Hindlimb muscle (tissue), 1 donor: ENCODE data around the gene SCAPER. TPM values are rescaled to one million over a fixed set of nuclear protein-coding genes. Genes with fewer than 3 reads are reported as not detected.
"Not testable (repeated sequence)": the region's sequence is repeated elsewhere in the genome, so short reads cannot be mapped to it uniquely, and the experiment has no call there.

Source experiments
- DNase-seq: peaks from one replicate; pipeline ENCODE4 v3.0.0-alpha.2; 2013
- polyA plus RNA-seq: library from polyadenylated mRNA; unstranded; fragments of 120-200 nt; gene quantifications from one replicate; pipeline ENCODE4 v1.2.1, GENCODE V29; 2013; ENCODE audit not compliant: insufficient read length

Gene SCAPER
- polyA plus RNA-seq, 1 donor = 85.4 TPM

DNA sequence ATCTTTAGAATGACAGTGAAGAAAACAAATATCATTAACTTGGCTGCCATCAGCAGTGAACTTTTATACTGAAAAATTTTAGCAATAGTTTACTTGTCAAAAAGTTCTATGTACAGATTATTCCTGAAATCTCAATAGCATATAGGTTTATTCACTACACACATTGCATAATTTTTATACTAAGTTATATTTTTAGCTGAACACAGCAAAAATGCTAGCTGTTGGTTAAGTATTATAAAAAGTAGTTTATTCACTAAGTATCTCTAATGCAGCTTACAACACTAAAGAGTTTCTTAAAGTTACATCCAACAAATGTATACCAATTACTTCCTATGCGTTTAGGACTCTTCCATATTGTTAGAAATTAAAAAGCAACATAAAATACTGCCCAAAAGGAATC lies 131.9 kb downstream of the SCAPER start:
- DNase-seq = no peak

DNA sequence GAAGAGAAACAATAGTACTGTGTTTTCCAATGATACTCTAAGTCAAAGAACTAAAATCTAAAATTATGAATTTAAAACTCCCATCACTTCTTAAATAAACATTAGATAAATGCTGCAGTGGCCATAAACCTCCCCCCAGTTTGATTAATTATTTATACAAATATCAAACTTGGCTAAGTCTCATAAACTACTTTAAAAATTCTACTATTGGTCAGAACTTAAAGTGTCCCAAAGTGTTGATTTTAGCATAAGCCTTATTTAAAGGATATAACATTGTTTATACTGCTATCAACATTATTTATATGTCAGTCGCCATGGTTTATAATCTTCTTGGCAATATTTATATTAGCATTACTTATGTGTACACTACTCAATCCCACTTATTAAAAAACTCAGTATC lies 132.4 kb downstream of the SCAPER start:
- no peak for DNase-seq

- no peak for DNase-seq
These were observed 141.1 kb downstream of the SCAPER start for GRCh38 chr15:76764004-76764403.

DNA sequence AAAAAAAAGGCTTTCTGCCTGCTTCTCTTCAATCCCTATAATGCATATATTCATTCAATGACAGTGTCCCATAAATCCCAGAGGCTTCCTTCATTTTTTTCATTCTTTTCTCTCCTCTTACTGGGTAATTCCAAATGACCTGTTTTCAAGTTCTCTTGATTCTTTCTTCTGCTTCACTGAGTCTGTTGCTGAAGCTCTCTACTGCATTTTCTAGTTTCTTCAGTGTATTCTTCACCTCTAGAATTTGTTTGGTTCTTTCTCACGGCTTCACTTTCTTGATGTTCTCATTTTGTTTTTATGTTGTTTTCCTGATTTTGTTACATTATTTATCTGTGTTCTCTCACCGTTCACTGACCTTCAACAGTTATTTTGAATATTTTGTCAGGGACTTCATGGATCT lies 141.6 kb downstream of the SCAPER start:
- no peak for DNase-seq

DNA sequence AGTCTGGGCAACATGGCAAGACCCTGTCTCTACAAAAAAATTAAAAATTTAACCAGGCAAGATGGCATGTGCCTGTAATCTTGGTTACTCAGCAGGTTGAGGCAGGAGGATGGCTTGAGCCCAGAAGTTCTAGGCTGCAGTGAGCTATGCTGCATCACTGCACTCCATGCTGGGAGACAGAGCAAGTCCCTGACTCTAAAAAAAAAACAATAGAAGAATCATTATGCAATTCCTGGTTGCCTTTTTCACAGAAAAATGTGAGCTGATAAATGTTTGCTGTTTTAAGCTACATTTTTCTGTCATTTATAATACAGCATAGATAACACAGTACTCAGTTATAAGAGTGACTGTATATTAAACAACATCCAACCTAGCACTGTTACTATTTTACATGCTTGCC lies 148.8 kb downstream of the SCAPER start:
- no peak for DNase-seq

GRCh38 chr15:76753771-76754170 lies 151.4 kb downstream of the SCAPER start:
- DNase-seq = no peak

DNA sequence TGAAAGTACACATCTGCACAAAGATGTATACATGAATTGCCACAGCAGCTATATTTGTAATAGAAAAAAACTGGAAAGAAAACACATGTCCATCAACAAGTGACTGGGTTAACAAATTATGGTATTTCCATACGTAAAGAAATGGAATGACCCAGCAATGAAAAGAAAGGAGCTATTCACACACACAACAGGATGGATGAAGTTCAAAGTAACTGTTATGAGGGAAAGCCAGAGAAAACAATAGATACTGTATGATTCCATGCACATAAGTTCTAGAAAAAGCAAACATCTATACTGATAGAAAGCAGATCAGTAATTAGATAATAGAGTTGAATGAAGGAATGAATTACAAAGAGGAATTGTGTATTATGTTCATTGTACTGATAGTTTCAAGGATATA lies 152.0 kb downstream of the SCAPER start:
- no peak for DNase-seq

DNA sequence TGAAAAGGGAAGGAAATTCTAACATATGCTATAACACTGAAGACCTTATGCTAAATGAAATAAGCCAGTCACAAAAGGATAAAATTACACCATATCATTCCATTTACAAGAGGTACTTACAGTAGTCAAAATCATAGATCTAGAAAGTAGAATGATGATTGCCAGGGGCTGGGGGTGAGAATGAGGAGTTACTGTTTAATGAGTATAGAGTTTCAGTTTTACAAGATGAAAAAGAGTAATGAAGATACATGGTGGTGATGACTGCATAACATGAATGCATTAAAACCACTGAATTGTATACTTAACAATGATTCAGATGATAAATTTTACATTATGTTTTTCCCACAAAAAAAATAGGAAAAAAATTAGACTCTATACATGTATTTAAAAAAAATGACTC lies 152.6 kb downstream of the SCAPER start:
- DNase-seq = no peak

GRCh38 chr15:76737573-76737972 lies 167.6 kb downstream of the SCAPER start:
- no peak for DNase-seq

DNA sequence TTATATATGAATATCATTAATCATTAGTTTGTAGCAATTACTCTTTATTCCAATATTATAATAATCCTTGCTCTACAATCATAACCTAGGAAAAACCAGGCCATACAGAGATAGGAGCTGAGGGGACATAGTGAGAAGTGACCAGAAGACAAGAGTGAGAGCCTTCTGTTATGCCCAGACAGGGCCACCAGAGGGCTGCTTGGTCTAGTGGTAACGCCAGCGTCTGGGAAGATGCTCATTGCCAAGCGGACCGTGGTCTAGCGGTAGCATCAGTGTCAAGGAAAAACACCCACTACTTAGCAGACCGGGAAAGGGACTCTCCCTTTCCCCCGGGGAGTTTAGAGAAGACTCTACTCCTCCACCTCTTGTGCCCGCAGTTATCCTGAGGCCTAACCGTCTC lies 172.8 kb downstream of the SCAPER start:
- not testable (repeated sequence) for DNase-seq

DNA sequence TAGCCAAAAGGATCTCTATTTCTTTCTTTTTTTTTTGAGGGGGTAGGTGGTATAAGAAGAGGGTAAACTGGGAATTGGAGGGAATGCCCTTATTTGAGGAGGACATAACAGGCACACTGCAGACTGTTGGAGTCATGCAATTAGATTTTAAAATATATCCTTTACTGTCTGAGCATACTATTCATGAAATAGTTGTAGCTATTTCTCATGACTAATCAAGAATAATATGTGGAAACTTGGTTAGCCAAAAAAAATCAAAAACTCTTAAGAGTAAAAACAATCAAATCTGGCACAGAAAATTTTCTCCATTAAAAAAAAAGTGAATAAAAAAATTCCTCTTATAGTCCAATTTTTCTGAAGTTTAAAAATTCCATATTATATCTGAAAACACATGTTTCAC lies 174.9 kb downstream of the SCAPER start:
- no peak for DNase-seq

- DNase-seq = no peak
These were observed 186.3 kb downstream of the SCAPER start for GRCh38 chr15:76718863-76719262.

DNA sequence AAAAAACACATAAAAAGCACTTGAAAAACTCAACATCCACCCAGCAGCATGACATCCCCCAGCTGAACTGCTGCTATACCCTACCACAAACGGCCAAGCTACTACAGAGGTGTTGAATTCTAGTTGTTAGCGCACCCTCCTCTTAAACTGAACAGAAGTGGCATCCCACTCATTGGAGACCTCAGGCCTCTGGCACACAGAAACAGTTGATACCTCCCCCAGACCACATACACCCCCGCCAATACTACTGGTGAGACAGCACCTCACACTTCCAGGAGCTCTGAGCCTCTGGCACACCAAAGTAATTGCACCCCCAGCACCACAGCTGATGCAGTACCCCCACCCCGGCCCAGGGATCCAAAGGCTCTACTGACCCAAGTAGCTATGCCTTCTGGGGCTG lies 190.2 kb downstream of the SCAPER start:
- no peak for DNase-seq

DNA sequence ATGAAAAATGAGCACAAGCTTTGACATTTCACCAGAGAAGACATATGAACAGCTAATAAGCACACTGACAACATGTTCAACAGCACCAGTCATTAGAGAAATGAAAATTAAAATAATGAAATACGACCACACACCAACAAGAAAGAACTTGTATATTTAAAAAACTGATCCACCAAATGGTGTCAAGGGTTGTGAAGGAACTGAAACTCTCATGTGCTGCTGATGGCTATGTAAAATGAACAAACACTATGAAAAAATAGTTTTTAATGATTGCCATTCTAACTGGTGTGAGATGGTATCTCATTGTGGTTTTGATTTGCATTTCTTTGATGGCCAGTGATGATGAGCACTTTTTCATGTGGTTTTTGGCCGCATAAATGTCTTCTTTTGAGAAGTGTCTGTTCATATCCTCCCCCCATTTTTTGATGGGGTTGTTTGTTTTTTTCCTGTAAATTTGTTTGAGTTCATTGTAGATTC lies 193.8 kb downstream of the SCAPER start:
- DNase-seq = no peak

DNA sequence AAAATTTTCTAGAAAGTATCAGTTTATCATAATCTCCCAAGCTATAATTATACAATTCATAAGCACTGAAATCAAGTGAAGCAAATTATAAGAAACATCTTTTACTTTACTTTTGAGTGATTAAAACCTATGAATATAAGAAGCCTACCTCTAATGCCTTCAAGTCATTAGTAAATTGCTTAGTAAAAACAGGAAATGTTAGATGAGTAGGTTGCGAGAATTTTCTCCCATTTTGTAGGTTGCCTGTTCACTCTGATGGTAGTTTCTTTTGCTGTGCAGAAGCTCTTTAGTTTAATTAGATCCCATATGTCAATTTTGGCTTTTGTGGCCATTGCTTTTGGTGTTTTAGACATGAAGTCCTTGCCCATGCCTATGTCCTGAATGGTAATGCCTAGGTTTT lies 201.1 kb downstream of the SCAPER start:
- DNase-seq = not testable (repeated sequence)

DNA sequence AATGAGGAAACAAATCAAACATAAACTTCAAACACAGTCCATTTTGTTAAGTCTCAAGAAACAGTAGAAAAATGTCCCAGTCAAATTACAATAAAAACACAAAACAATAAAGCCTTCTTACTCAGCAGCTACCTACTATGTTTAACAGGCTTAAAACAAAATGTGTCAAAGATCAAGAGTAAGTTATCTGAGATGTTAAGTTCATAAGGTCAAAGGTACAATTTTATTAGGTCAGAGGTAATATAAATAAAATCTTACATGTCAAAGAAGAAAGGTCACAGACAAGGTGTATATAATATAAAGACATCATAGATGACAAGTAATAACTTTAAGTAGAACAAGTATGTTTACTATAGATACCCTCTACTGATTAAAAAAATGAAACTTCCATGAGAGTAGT lies 208.3 kb downstream of the SCAPER start:
- DNase-seq = no peak

DNA sequence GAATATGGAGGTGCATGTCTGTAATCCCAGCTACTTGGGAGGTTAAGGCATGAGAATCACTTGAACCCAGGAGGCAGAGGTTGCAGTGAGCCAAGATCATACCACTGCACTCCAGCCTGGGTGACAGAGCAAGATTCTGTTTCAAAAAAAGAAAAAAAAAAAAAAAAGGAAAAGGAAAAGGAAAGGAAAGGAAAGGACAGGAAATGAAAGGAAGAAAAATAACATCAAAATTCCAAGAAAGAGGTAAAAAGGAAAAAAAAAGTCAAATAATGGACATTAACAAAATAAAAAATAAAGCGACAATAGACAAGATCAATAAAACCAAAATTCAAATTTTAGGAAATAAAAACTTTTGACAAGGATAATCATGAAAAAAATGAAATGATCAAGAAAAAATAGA lies 212.6 kb downstream of the SCAPER start:
- DNase-seq = not testable (repeated sequence)

DNA sequence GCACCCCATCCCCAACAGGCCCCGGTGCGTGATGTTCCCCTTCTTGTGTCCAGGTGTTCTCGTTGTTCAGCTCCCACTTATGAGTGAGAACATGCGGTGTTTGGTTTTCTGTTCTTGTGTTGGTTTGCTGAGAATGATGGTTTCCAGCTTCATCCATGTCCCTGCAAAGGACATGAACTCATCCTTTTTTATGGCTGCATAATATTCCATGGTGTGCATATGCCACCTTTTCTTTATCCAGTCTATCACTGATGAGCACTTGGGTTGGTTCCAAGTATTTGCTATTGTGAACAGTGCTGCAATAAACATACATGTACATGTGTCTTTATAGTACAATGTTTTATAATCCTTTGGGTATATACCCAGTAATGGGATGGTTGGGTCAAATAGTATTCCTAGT lies 217.5 kb downstream of the SCAPER start:
- not testable (repeated sequence) for DNase-seq

DNA sequence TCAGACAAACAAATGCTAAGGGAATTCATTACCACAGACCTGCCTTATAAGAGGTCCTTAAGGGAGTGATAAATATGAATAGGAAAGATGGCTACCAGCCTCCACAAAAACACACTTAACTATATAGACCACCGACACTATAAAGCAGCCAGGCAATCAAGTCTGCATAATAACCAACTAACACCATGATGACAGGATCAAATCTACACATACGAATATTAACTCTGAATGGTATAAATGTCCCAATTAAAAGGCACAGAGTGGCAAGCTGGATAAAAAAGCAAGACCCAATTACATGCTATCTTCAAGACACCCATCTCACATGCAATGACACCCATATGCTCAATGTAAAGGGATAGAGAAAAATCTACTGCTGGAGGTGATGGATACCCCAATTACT lies 221.1 kb downstream of the SCAPER start:
- no peak for DNase-seq

DNA sequence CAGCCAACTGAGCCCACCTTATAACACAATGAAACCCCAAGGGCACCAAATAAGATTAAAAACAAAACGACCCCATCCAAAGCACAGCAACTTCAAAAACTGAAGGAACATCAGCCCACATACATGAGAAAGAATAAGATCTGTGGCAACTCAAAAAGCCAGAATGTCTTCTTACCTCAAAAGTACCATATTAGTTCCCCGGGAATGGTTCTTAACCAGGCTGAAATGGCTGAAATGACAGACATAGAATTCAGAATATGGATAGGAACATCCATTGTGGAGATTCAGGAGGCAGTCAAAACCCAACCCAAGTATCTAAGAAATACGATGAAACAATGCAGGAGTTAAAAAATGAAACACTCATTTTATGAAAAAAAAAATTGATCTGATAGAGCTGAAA lies 222.3 kb downstream of the SCAPER start:
- no peak for DNase-seq

DNA sequence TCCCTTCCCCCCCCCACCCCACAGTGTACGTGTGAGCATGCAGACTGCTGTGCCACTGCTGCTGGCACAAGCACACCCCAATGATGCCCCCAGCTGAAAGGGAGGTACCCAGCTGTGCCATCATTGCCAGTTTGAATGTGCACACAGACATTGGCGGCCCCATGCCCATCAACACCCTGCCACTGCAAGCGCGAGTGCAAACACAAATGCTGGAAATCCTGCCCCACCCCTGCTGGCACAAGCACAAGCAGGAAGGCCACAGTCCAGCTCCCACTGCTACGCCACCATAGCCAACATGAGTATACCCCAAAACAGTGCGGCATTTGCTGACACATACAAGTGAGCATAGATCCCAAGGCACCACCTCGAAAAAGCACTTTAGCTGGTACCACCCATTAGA lies 222.9 kb downstream of the SCAPER start:
- no peak for DNase-seq

DNA sequence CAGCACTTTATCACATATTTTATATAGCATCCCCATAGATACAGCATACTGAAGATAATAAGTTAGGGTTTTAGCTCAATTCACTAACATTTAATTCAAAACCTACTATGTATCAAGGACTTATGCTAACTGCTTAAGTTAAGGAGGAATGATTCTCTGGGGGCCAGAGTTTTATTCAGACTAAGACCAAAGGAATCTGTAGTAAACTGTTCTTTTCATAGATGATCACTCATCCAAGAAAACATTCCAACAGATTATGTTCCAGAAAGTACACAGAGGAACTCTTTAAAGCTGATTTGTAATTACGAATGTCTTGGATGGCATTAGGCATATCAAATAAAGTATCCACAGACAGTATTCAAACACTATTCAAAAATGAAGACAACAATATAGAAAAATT lies 226.4 kb downstream of the SCAPER start:
- DNase-seq = no peak

DNA sequence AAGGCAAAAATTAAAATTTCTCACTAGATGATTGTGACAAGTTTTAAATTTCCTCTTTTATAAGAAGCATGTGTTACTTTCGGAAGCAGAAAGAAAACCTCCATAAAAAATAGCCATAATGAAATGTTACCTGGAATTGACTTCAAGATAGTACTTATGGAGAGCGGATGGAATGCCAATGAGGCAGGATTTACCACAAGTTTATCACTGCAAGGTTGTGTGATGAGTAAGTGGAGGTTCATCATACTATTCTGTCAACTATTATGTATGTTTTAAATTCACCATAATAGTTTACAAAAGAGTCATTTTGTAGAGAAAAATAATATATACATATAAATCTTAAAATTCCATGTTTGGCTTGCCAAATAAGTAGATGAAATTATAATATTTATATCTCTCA lies 230.3 kb downstream of the SCAPER start:
- no peak for DNase-seq

GRCh38 chr15:76669521-76670207 lies 235.5 kb downstream of the SCAPER start:
- DNase-seq = no peak

GRCh38 chr15:76668900-76669299 lies 236.2 kb downstream of the SCAPER start:
- DNase-seq = no peak
